GM19035 (cell line): ENCODE results near the gene EVX1.

Source experiments
- ATAC-seq: cut with Tn5 transposase; IDR thresholded peaks from one replicate; pipeline ENCODE4 v1.9.1; 2021; ENCODE audit not compliant: unreplicated experiment

EVX1 gene

DNA sequence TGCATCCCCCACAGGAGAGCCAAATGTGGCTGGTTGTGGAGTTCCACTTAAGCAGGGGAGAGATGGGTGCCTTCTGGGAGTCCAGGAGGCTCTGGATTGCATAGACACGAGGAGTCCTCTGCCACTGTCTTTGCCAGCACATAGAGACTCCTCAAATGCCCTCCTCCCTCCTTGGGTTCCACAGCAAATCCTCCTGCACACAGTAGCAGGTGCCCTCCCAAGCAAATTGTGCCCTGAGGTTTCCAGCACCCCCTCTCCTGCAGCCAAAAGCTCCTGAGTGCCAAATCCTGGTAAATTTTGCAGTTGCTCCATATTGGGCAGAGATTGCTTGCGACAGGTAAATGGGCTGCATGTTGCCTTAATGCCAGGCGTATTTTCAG lies 5.8 kb downstream of the EVX1 start:
- no peak for ATAC-seq

- no peak for ATAC-seq
Observed at GRCh38 chr7:27248911-27249723, 6.5 kb downstream of the EVX1 start.

GRCh38 chr7:27249724-27250556 lies 7.3 kb downstream of the EVX1 start:
- no peak for ATAC-seq

DNA sequence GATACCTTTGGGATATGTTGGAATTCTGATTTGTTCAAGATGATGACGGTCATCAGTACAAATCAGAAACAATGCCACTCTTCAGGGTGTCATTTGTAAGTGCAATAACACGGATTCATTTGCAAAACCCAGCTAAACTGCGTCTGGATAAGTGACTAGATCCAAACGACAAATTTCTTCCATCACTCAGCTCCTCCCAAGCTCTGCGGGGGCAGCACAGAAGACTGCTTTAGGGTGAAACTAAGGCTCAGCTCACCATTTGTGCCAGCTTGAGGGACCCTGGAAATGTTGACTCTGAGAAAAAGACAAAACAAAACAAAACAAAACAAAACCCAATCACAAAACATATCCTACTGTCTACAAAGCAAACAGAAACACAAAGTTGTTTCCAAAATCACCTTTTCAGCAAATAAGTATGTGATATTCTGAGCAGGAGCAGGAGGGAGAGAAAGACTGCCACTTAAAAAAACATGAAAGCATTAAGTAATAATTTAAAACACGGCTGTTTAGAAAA lies 8.0 kb downstream of the EVX1 start:
- ATAC-seq, result no peak

DNA sequence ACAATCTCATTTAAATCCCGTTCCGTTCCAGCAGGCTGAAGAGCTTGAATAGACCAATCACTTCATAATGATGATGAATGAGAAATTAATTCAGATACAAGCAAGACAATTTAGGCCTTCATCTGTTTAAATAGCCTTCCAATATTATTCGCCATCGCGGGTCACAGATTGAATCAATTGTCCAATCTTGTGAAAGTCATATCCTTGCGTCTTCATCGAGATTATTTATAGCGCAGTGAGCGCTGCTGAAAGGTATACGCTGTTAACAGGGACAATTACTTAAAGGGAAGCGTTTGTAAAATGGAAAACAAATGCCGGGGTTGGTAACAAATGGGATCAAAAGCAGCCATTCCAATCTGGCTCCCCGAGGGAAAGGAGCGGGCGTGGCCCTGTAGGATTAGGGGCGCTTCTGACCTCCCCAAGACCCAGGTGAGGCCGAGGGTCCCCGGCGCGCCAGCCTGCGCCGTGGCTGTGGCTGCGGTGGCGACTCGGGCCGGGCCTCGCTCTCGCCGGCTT lies 8.6 kb downstream of the EVX1 start:
- ATAC-seq, result no peak

- no peak for ATAC-seq
Observed at GRCh38 chr7:27251652-27252590, 9.3 kb downstream of the EVX1 start.

- ATAC-seq, result no peak
Observed at GRCh38 chr7:27254625-27255024, 12.0 kb downstream of the EVX1 start.

DNA sequence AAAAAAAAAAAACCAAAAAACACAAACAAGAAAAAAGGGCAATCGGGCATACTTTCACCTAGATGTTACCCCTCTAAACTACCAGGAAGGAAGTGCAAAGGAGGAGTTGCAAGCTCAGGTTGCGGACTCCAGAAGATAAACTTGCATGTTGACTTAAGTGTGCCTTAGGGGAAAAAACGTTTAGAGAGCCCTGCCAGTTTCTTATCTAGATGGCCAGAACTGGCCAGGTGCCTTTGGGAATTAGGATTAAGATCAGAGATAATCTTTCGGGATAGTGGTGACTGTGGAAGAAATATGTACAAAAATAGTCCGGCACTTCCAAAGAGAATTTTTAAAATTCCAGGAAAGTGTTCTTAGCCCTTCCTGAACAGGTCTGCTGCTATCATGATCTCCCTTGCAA lies 17.6 kb downstream of the EVX1 start:
- ATAC-seq, result no peak

DNA sequence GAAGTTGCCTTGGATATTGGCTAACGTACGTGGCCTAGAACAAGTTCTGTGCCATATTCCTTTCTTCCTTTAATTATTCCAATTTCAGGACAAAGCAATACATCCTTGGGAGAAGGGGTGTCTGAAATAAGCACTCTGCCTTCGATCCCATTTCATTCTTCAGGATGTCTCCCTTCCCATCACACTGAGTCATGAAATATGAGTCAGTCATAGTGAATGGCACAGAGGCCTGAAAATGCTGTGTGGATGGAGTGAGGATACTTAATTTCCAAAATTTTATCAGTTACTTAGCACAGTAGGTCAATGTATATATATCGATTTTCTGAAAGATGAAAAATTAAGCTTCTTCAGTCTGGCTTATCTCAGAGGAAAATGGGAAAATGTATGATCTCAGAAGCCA lies 19.5 kb downstream of the EVX1 start:
- no peak for ATAC-seq

GRCh38 chr7:27263781-27264180 lies 21.2 kb downstream of the EVX1 start:
- ATAC-seq, result no peak

GRCh38 chr7:27269455-27269854 lies 26.9 kb downstream of the EVX1 start:
- no peak for ATAC-seq

DNA sequence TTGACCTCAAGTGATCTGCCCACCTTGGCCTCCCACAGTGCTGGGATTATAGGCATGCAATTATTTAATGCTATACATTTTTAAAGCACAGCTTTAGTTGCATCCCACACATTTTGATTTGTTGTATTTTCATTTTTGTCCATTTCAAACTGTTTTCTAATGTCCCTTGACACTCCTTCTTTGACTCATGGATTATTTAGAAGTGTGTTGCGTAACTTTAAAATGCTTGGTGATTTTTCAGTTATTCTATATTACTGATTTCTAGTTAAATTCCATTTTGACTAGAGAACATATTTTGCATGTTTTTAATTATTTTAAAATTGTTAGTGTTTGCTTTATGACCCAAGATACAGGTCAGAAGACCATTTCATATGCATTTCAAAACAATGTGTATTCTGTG lies 28.8 kb downstream of the EVX1 start:
- ATAC-seq, result no peak

GRCh38 chr7:27277628-27278027 lies 35.0 kb downstream of the EVX1 start:
- ATAC-seq, result no peak

DNA sequence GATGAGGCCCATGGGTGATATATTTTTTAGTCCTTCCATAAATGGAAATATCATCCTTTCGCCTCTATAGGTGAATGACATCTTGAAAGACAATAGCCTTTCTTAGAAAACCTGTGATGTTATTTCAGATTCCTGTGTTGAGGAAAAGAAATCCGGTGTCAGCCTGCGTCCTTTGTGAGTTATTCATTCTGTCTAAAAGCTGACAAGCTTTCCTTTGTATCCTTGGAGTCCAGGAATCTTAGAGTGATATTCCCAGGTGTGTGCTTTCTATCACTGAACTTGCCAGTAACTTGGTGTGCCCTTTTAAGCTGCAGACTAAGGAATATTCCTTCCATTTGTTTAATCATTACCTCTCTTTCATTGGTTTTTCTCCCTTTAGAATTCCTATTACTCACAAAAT lies 41.0 kb downstream of the EVX1 start:
- no peak for ATAC-seq

GRCh38 chr7:27295236-27295635 lies 52.6 kb downstream of the EVX1 start:
- ATAC-seq, result no peak

- ATAC-seq, result no peak
Observed at GRCh38 chr7:27297356-27297755, 54.8 kb downstream of the EVX1 start.
